ENCODE results near the gene LIMS1. TPM values are rescaled to one million over a fixed set of nuclear protein-coding genes. Genes with fewer than 3 reads are reported as not detected.
"Not testable (repeated sequence)": the region's sequence is repeated elsewhere in the genome, so short reads cannot be mapped to it uniquely, and the experiment has no call there.

LIMS1 gene
- total RNA-seq, 2 donors from 2014 or later: 104 to 122 TPM

- not testable (repeated sequence) for H3K4me1 Mint-ChIP-seq (ENCODE audit: low read depth); H3K27me3 Mint-ChIP-seq (ENCODE audit: low read depth); DNase-seq; ATAC-seq (replicated peaks in 1 of 2); H3K36me3 Mint-ChIP-seq (ENCODE audit: insufficient read depth in 2 of 2); H3K27ac Mint-ChIP-seq; H3K9me3 Mint-ChIP-seq; H3K4me3 Mint-ChIP-seq
These were observed 144.0 kb downstream of the LIMS1 start for GRCh38 chr2:108678198-108678651.

- H3K4me3 Mint-ChIP-seq; H3K4me1 Mint-ChIP-seq (ENCODE audit: low read depth); ATAC-seq (replicated peaks in 1 of 2); H3K9me3 Mint-ChIP-seq; H3K27me3 Mint-ChIP-seq (ENCODE audit: low read depth); H3K36me3 Mint-ChIP-seq (ENCODE audit: insufficient read depth in 2 of 2); DNase-seq: not testable (repeated sequence)
- peak overlapping the region; percentile 45 for H3K27ac Mint-ChIP-seq
These were observed 146.5 kb downstream of the LIMS1 start for GRCh38 chr2:108680805-108681204.

- not testable (repeated sequence) for DNase-seq; H3K27ac Mint-ChIP-seq; H3K4me3 Mint-ChIP-seq; H3K27me3 Mint-ChIP-seq (ENCODE audit: low read depth); H3K9me3 Mint-ChIP-seq; H3K36me3 Mint-ChIP-seq (ENCODE audit: insufficient read depth in 2 of 2); ATAC-seq (replicated peaks in 1 of 2); H3K4me1 Mint-ChIP-seq (ENCODE audit: low read depth)
These were observed 154.8 kb downstream of the LIMS1 start for GRCh38 chr2:108688818-108689756.

GRCh38 chr2:108690001-108690400 lies 155.7 kb downstream of the LIMS1 start:
- not testable (repeated sequence) for H3K4me3 Mint-ChIP-seq; H3K4me1 Mint-ChIP-seq (ENCODE audit: low read depth); H3K36me3 Mint-ChIP-seq (ENCODE audit: insufficient read depth in 2 of 2); H3K27me3 Mint-ChIP-seq (ENCODE audit: low read depth); DNase-seq; H3K27ac Mint-ChIP-seq; H3K9me3 Mint-ChIP-seq
- peak; percentile 59 to 68 for ATAC-seq (replicated peaks in 1 of 2)

- H3K4me3 Mint-ChIP-seq: no peak overlapping the region
- no peaks in the 10 kb centered on the region for H3K9me3 Mint-ChIP-seq
- DNase-seq (no peak), ATAC-seq (replicated peaks in 1 of 2) (no peak)
- H3K36me3 Mint-ChIP-seq (ENCODE audit: insufficient read depth in 2 of 2): no peaks in the 10 kb centered on the region
- H3K27me3 Mint-ChIP-seq (ENCODE audit: low read depth): no peaks in the 10 kb centered on the region
- H3K27ac Mint-ChIP-seq: no peak overlapping the region
- H3K4me1 Mint-ChIP-seq (ENCODE audit: low read depth): no peaks in the 10 kb centered on the region
These were observed 157.2 kb downstream of the LIMS1 start for GRCh38 chr2:108691447-108691846.

GRCh38 chr2:108701208-108701607 lies 166.9 kb downstream of the LIMS1 start:
- H3K36me3 Mint-ChIP-seq (ENCODE audit: insufficient read depth in 2 of 2): no peaks in the 10 kb centered on the region
- no peak overlapping the region for H3K27ac Mint-ChIP-seq
- no peaks in the 10 kb centered on the region for H3K9me3 Mint-ChIP-seq
- DNase-seq (no peak), ATAC-seq (replicated peaks in 1 of 2) (no peak)
- H3K4me3 Mint-ChIP-seq: no peak overlapping the region
- no peaks in the 10 kb centered on the region for H3K4me1 Mint-ChIP-seq (ENCODE audit: low read depth)
- no peaks in the 10 kb centered on the region for H3K27me3 Mint-ChIP-seq (ENCODE audit: low read depth)

- ATAC-seq (replicated peaks in 1 of 2) (no peak), DNase-seq (no peak)
- Mint-ChIP-seq H3K4me3 (no peak overlapping the region), H3K36me3 (ENCODE audit: insufficient read depth in 2 of 2) (no peaks in the 10 kb centered on the region), H3K9me3 (peaks cover 0 to 2% of the 10 kb centered on the region in 2 donors), H3K27ac (no peak overlapping the region), H3K4me1 (ENCODE audit: low read depth) (no peaks in the 10 kb centered on the region), H3K27me3 (ENCODE audit: low read depth) (no peaks in the 10 kb centered on the region)
These were observed 167.5 kb downstream of the LIMS1 start for GRCh38 chr2:108701806-108702205.

- Mint-ChIP-seq H3K9me3 (peaks cover 0 to 6% of the 10 kb centered on the region in 2 donors), H3K27me3 (ENCODE audit: low read depth) (no peaks in the 10 kb centered on the region), H3K4me1 (ENCODE audit: low read depth) (no peaks in the 10 kb centered on the region), H3K27ac (no peak overlapping the region), H3K4me3 (no peak overlapping the region), H3K36me3 (ENCODE audit: insufficient read depth in 2 of 2) (peaks cover 4% of the 10 kb centered on the region in 2 donors)
- no peak for DNase-seq
- no peak for ATAC-seq (replicated peaks in 1 of 2)
These were observed 170.6 kb downstream of the LIMS1 start for GRCh38 chr2:108704871-108705270.

- no peak overlapping the region for H3K27ac Mint-ChIP-seq
- H3K4me3 Mint-ChIP-seq: no peak overlapping the region
- H3K36me3 Mint-ChIP-seq (ENCODE audit: insufficient read depth in 2 of 2): peaks cover 4% of the 10 kb centered on the region in 2 donors
- DNase-seq: no peak
- H3K27me3 Mint-ChIP-seq (ENCODE audit: low read depth): no peaks in the 10 kb centered on the region
- no peaks in the 10 kb centered on the region for H3K4me1 Mint-ChIP-seq (ENCODE audit: low read depth)
- H3K9me3 Mint-ChIP-seq: peaks cover 0 to 6% of the 10 kb centered on the region in 2 donors
- ATAC-seq (replicated peaks in 1 of 2): no peak
These were observed 173.0 kb downstream of the LIMS1 start for GRCh38 chr2:108707300-108707699.

GRCh38 chr2:108716971-108717370 lies 182.7 kb downstream of the LIMS1 start:
- DNase-seq; H3K36me3 Mint-ChIP-seq (ENCODE audit: insufficient read depth in 2 of 2); H3K9me3 Mint-ChIP-seq; H3K27ac Mint-ChIP-seq; H3K27me3 Mint-ChIP-seq (ENCODE audit: low read depth); H3K4me3 Mint-ChIP-seq; ATAC-seq (replicated peaks in 1 of 2): not testable (repeated sequence)
- H3K4me1 Mint-ChIP-seq (ENCODE audit: low read depth): peaks cover 21% of the 10 kb centered on the region

- Mint-ChIP-seq H3K4me1 (ENCODE audit: low read depth) (peaks cover 43% of the 10 kb centered on the region), H3K27ac (peak within 1 kb of the TSS; percentile 99)
- peak; percentile 94 for DNase-seq
These were observed 185.1 kb downstream of the LIMS1 start, which contains the start of gene RANBP2 for GRCh38 chr2:108719149-108720044. Gene RANBP2 (plus strand): TSS chr2:108719482. CDS start chr2:108719607, 125 bp downstream.

GRCh38 chr2:108726048-108726447 lies 191.8 kb downstream of the LIMS1 start:
- not testable (repeated sequence) for H3K4me3 Mint-ChIP-seq; DNase-seq; H3K36me3 Mint-ChIP-seq (ENCODE audit: insufficient read depth in 2 of 2); H3K27me3 Mint-ChIP-seq (ENCODE audit: low read depth); H3K9me3 Mint-ChIP-seq; ATAC-seq (replicated peaks in 1 of 2)
- Mint-ChIP-seq H3K4me1 (ENCODE audit: low read depth) (peaks cover 49% of the 10 kb centered on the region), H3K27ac (peak overlapping the region; percentile 85)

More at GRCh38 chr2:108719149-108720044, 185.1 kb downstream of the LIMS1 start, which contains the start of gene RANBP2:
- Mint-ChIP-seq H3K9me3 (no peaks in the 10 kb centered on the region), H3K36me3 (ENCODE audit: insufficient read depth in 2 of 2) (peaks cover 0 to 3% of the 10 kb centered on the region in 2 donors), H3K4me3 (peak within 1 kb of the TSS; percentile 98 to 99), H3K27me3 (ENCODE audit: low read depth) (no peaks in the 10 kb centered on the region)
- ATAC-seq (replicated peaks in 1 of 2): peak; percentile 99 to 100

GRCh38 chr2:108734656-108735055 lies 200.4 kb downstream of the LIMS1 start:
- not testable (repeated sequence) for H3K4me3 Mint-ChIP-seq; H3K4me1 Mint-ChIP-seq (ENCODE audit: low read depth); H3K27me3 Mint-ChIP-seq (ENCODE audit: low read depth); ATAC-seq (replicated peaks in 1 of 2); H3K9me3 Mint-ChIP-seq; DNase-seq
- H3K36me3 Mint-ChIP-seq (ENCODE audit: insufficient read depth in 2 of 2): peaks cover 9 to 22% of the 10 kb centered on the region in 2 donors
- peak overlapping the region; percentile 55 for H3K27ac Mint-ChIP-seq
